Measurements from ENCODE around the gene NTHL1. TPM values are rescaled to one million over a fixed set of nuclear protein-coding genes. Genes with fewer than 3 reads are reported as not detected.

Gene NTHL1
- total RNA-seq, 1 experiment from 2014 or later, result 52.0 TPM

- H3K9me3 ChIP-seq (ENCODE audit: control insufficient read depth, low read depth, low read length), result no peaks in the 10 kb centered on the region
- no peaks in the 10 kb centered on the region for H3K4me1 ChIP-seq (ENCODE audit: insufficient read depth, low read length)
- no peaks in the 10 kb centered on the region for H4K20me1 ChIP-seq (ENCODE audit: control insufficient read depth, insufficient read depth, insufficient read length)
- H2BK5ac ChIP-seq (ENCODE audit: insufficient read length, low read length), result no peak overlapping the region
- H2BK15ac ChIP-seq (ENCODE audit: low read depth, low read length), result no peak overlapping the region
- no peaks in the 10 kb centered on the region for H3K9me3 Mint-ChIP-seq
- H3K4me3 Mint-ChIP-seq, result no peak overlapping the region
- peaks cover 3% of the 10 kb centered on the region for H3K79me1 ChIP-seq (ENCODE audit: insufficient read depth, low read depth, low read length, poor library complexity, severe bottlenecking)
- H3K23me2 ChIP-seq (ENCODE audit: insufficient read length, low read depth, low read length, poor library complexity, severe bottlenecking), result no peaks in the 10 kb centered on the region
- no peak overlapping the region for H4K91ac ChIP-seq (ENCODE audit: insufficient read length, low read depth, low read length)
- no peak overlapping the region for H2BK12ac ChIP-seq (ENCODE audit: insufficient read length, low read depth, low read length)
- no peak overlapping the region for H3K14ac ChIP-seq (ENCODE audit: insufficient read depth, low read length)
- H3T11ph ChIP-seq (ENCODE audit: low read length), result no peak overlapping the region
- no peak overlapping the region for H3K18ac ChIP-seq (ENCODE audit: insufficient read length, low read depth, low read length)
- WGBS (ENCODE audit: extremely low coverage, insufficient read length, low lambda C conversion rate), result no CpG with 5 or more reads among the region's 28 CpGs
- TF ChIP-seq CTCF (conservative IDR thresholded peaks at IDR 0.05), result no peak
- H3K27ac Mint-ChIP-seq, result no peak overlapping the region
- no peak overlapping the region for H2BK120ac ChIP-seq (ENCODE audit: low read depth, low read length, poor library complexity, severe bottlenecking)
- no peak overlapping the region for H3K9ac ChIP-seq (ENCODE audit: extremely low read depth, insufficient read length, low read length)
- no peak for DNase-seq
- H3K27me3 ChIP-seq (ENCODE audit: insufficient read depth, low read length), result no peaks in the 10 kb centered on the region
- H3K27me3 Mint-ChIP-seq (ENCODE audit: low read depth), result no peaks in the 10 kb centered on the region
- H3K79me2 ChIP-seq (ENCODE audit: insufficient read depth, low read length), result no peaks in the 10 kb centered on the region
- H3K27ac ChIP-seq (ENCODE audit: insufficient read length, low read depth, low read length), result no peak overlapping the region
- no peak overlapping the region for H4K5ac ChIP-seq (ENCODE audit: insufficient read length, low read depth, low read length)
- peaks cover 18 to 48% (median 44%) of the 10 kb centered on the region in 3 experiments for H3K36me3 Mint-ChIP-seq (ENCODE audit: insufficient read depth in 1 of 3, low read depth in 3 of 3)
- H3K23ac ChIP-seq (ENCODE audit: insufficient read length, low read depth, low read length), result no peak overlapping the region
- no peak overlapping the region for H2AFZ ChIP-seq (ENCODE audit: low read length)
- no peak overlapping the region for H3K4me2 ChIP-seq (ENCODE audit: insufficient read depth, insufficient read length, low read length)
- H3K4me1 Mint-ChIP-seq, result peaks cover 4 to 9% of the 10 kb centered on the region in 2 experiments; a peak in 2 of 4 replicates
- no peak overlapping the region for H2AK5ac ChIP-seq (ENCODE audit: insufficient read length, low read length)
- H4K8ac ChIP-seq (replicated peaks; ENCODE audit: insufficient read length, low read depth, low read length), result no peak overlapping the region
- H3K56ac ChIP-seq (ENCODE audit: insufficient read length, low read depth, low read length), result no peak overlapping the region
- H2BK20ac ChIP-seq (ENCODE audit: low read depth, low read length, poor library complexity, severe bottlenecking), result no peak overlapping the region
- H3K4ac ChIP-seq (ENCODE audit: low read depth, low read length), result no peak overlapping the region
Measured at GRCh38 chr16:1999866-2000514, 47.6 kb downstream of the NTHL1 start.
